GM23338 (cell line): ENCODE data around the gene GRAMD4. TPM values are rescaled to one million over a fixed set of nuclear protein-coding genes. Genes with fewer than 3 reads are reported as not detected.

Experiments
- ATAC-seq: fragments of 200-7000 bp; cut with Tn5 transposase; 3 replicates; pipeline ENCODE4 v1.9.1; 2020
- DNase-seq: peaks from one replicate; pipeline ENCODE4 v3.0.0-alpha.2; 2015; ENCODE audit warnings: low spot score
- H2AFZ ChIP-seq: fragments of 200-600 bp; sonication (generic); 2 replicates; pipeline ENCODE4 v1.8.0; 2016; ENCODE audit warnings: antibody characterized with exemption, mild to moderate bottlenecking, moderate library complexity
- H3F3A ChIP-seq: fragments of 200-600 bp; sonication (generic); replicated peaks from 2 replicates; pipeline ENCODE4 v1.8.0; 2017; ENCODE audit warnings: antibody characterized with exemption, mixed run types, low read depth
- H3K27ac ChIP-seq: fragments of 200-600 bp; sonication (generic); 2 replicates; pipeline ENCODE4 v1.6.1; 2016; ENCODE audit warnings: low read depth
- H3K27me3 ChIP-seq: fragments of 200-600 bp; sonication (generic); 2 replicates; pipeline ENCODE4 v1.8.0; 2016; ENCODE audit warnings: mild to moderate bottlenecking, mixed run types, moderate library complexity; ENCODE audit not compliant: insufficient read depth
- H3K36me3 ChIP-seq: fragments of 200-600 bp; sonication (generic); 2 replicates; pipeline ENCODE4 v1.8.0; 2016; ENCODE audit warnings: mild to moderate bottlenecking; ENCODE audit not compliant: insufficient read depth
- H3K4me1 ChIP-seq: fragments of 200-600 bp; sonication (generic); 2 replicates; pipeline ENCODE4 v1.8.0; 2016; ENCODE audit warnings: mild to moderate bottlenecking, moderate library complexity; ENCODE audit not compliant: insufficient read depth
- H3K4me2 ChIP-seq: fragments of 200-600 bp; sonication (generic); 2 replicates; pipeline ENCODE4 v1.7.1; 2017; ENCODE audit warnings: mixed run types
- H3K4me3 ChIP-seq: fragments of 200-600 bp; sonication (generic); 2 replicates; pipeline ENCODE4 v1.6.1; 2016; ENCODE audit warnings: mixed run types
- H3K79me2 ChIP-seq: fragments of 200-600 bp; sonication (generic); replicated peaks from 2 replicates; pipeline ENCODE4 v1.8.0; 2017; ENCODE audit warnings: mild to moderate bottlenecking; ENCODE audit not compliant: insufficient read depth
- H3K9me2 ChIP-seq: fragments of 200-600 bp; sonication (generic); 2 replicates; pipeline ENCODE4 v1.8.0; 2017; ENCODE audit not compliant: insufficient read depth
- H4K20me1 ChIP-seq: fragments of 200-600 bp; sonication (generic); replicated peaks from 2 replicates; pipeline ENCODE4 v1.8.0; 2017; ENCODE audit warnings: mild to moderate bottlenecking; ENCODE audit not compliant: insufficient read depth
- H3K27ac Mint-ChIP-seq: 2 replicates; pipeline ENCODE4 v1.8.0; 2020; ENCODE audit warnings: inconsistent platforms, mild to moderate bottlenecking, moderate library complexity, mixed read lengths
- H3K27me3 Mint-ChIP-seq: 3 replicates; pipeline ENCODE4 v1.8.0; 2022; ENCODE audit warnings: low read depth, mild to moderate bottlenecking, moderate library complexity, mixed read lengths, inconsistent platforms; ENCODE audit not compliant: insufficient read depth, poor library complexity
- H3K36me3 Mint-ChIP-seq: 3 replicates; pipeline ENCODE4 v1.8.0; 2021; ENCODE audit warnings: low read depth, mild to moderate bottlenecking, inconsistent platforms, moderate library complexity, mixed read lengths
- H3K4me1 Mint-ChIP-seq: 3 replicates; pipeline ENCODE4 v1.8.0; 2020; ENCODE audit warnings: mild to moderate bottlenecking, inconsistent platforms, mixed read lengths
- H3K4me3 Mint-ChIP-seq: 3 replicates; pipeline ENCODE4 v1.8.0; 2021; ENCODE audit warnings: moderate library complexity, mild to moderate bottlenecking, inconsistent platforms, mixed read lengths
- H3K9me3 Mint-ChIP-seq: 3 replicates; pipeline ENCODE4 v1.8.0; 2020; ENCODE audit warnings: moderate library complexity, mild to moderate bottlenecking, inconsistent platforms, mixed read lengths
- CREB1 ChIP-seq: fragments of 250-450 bp; sonication (Bioruptor Pico); IDR thresholded peaks from 2 replicates; pipeline ENCODE4 v1.5.0; 2020; ENCODE audit warnings: low read depth, mild to moderate bottlenecking, moderate library complexity
- ETS1 ChIP-seq: IDR thresholded peaks from 2 replicates; pipeline ENCODE4 v1.6.1; 2016; ENCODE audit warnings: antibody characterized with exemption
- EZH2 ChIP-seq: fragments of 200-600 bp; sonication (generic); IDR thresholded peaks from one replicate; pipeline ENCODE4 v1.8.0; 2017; ENCODE audit warnings: antibody characterized with exemption, mild to moderate bottlenecking, low read depth; ENCODE audit not compliant: unreplicated experiment
- EZH2phosphoT487 ChIP-seq: fragments of 200-600 bp; sonication (generic); IDR thresholded peaks from one replicate; pipeline ENCODE4 v1.8.1; 2018; ENCODE audit warnings: antibody characterized with exemption; ENCODE audit not compliant: unreplicated experiment
- NANOG ChIP-seq: IDR thresholded peaks from 2 replicates; pipeline ENCODE4 v1.6.1; 2016; ENCODE audit warnings: antibody characterized with exemption, borderline replicate concordance
- POLR2AphosphoS5 ChIP-seq: IDR thresholded peaks from 2 replicates; pipeline ENCODE4 v1.6.1; 2016; ENCODE audit warnings: antibody characterized with exemption, low read depth
- STAT1 ChIP-seq: IDR thresholded peaks from one replicate; pipeline ENCODE4 v1.6.1; 2016; ENCODE audit warnings: antibody characterized with exemption; ENCODE audit not compliant: unreplicated experiment
- ZNF331 ChIP-seq: fragments of 250-450 bp; sonication (Bioruptor Pico); IDR thresholded peaks from 2 replicates; pipeline ENCODE4 v1.5.0; 2020; ENCODE audit warnings: low read depth, mild to moderate bottlenecking, moderate library complexity
- ZNF462 ChIP-seq: fragments of 250-450 bp; sonication (Bioruptor Pico); IDR thresholded peaks from 2 replicates; pipeline ENCODE4 v1.5.0; 2020; ENCODE audit warnings: mild to moderate bottlenecking, moderate library complexity
- polyA plus RNA-seq: library from polyadenylated mRNA; unstranded; fragments of >200 nt; fragmentation: Nextera tagmentation; extraction: Ambion mirVana; gene quantifications from 2 replicates; pipeline ENCODE4 v1.2.1, GENCODE V29; 2016
- total RNA-seq: library from RNA; depleted of rRNA; stranded (reverse); fragments of >200 nt; shearing (Covaris generic); gene quantifications from 2 replicates; pipeline ENCODE4 v1.2.3, GENCODE V29; 2014

Gene GRAMD4
- total and polyA plus RNA-seq, 2 experiments from 2014 or later, result 2.7 to 81.8 TPM

GRCh38 chr22:46656856-46657654, 36.9 kb downstream of the GRAMD4 start (continued):
- no peak for TF ChIP-seq ZNF462 (CRISPR knock-in tag)

GRCh38 chr22:46657655-46657953, 37.4 kb downstream of the GRAMD4 start:
- Histone ChIP-seq H3K4me1 (no peaks in the 10 kb centered on the region), H3K79me2 (no peaks in the 10 kb centered on the region), H3F3A (no peaks in the 10 kb centered on the region), H3K27ac (no peak overlapping the region), H4K20me1 (no peaks in the 10 kb centered on the region), H2AFZ (no peak overlapping the region), H3K9me2 (no peaks in the 10 kb centered on the region), H3K4me3 (no peak overlapping the region), H3K36me3 (no peaks in the 10 kb centered on the region), H3K4me2 (no peak overlapping the region), H3K27me3 (no peaks in the 10 kb centered on the region)
- ATAC-seq (no peak), DNase-seq (no peak)
- Mint-ChIP-seq H3K4me1 (peaks cover 20% of the 10 kb centered on the region), H3K36me3 (no peaks in the 10 kb centered on the region), H3K9me3 (no peaks in the 10 kb centered on the region), H3K27ac (no peak overlapping the region), H3K4me3 (no peak overlapping the region), H3K27me3 (peaks cover 11% of the 10 kb centered on the region)
- TF ChIP-seq ETS1 (no peak), NANOG (no peak), EZH2 (no peak), CREB1 (CRISPR knock-in tag) (no peak), STAT1 (no peak), ZNF331 (no peak), EZH2phosphoT487 (no peak), POLR2AphosphoS5 (no peak)
